Measurements from ENCODE around the gene PDCD10. TPM values are rescaled to one million over a fixed set of nuclear protein-coding genes. Genes with fewer than 3 reads are reported as not detected.

PDCD10 gene
- total RNA-seq, 4 donors from 2014 or later: 39.6 to 63.5 (median 48.9) TPM

GRCh38 chr3:167657684-167658225, 76.9 kb downstream of the PDCD10 start:
- intact Hi-C loops (cut with DNase I; ENCODE audit: low total_unique reads): no loop called here
- no peak overlapping the region for H3K4me3 ChIP-seq (ENCODE audit: low read depth, poor library complexity, severe bottlenecking)
- no peak for DNase-seq (ENCODE audit: low spot score in 2 of 2)
- TF ChIP-seq POLR2A (IDR thresholded peaks at IDR 0.05): no peak
- TF ChIP-seq CTCF (IDR thresholded peaks at IDR 0.05): no peak
- WGBS, 2 donors: 67 to 77% methylated on average over 3 of the region's 3 CpGs

GRCh38 chr3:167656821-167657220, 77.9 kb downstream of the PDCD10 start:
- WGBS, 2 donors: 68 to 69% methylated on average over 1 of the region's 1 CpG
- intact Hi-C loops (cut with DNase I; ENCODE audit: low total_unique reads): no loop called here
- no peak for DNase-seq (ENCODE audit: low spot score in 2 of 2)
- TF ChIP-seq POLR2A (IDR thresholded peaks at IDR 0.05) (no peak), CTCF (IDR thresholded peaks at IDR 0.05) (no peak)
- no peak overlapping the region for H3K4me3 ChIP-seq (ENCODE audit: low read depth, poor library complexity, severe bottlenecking)

GRCh38 chr3:167653760-167654159, 80.9 kb downstream of the PDCD10 start, which contains the start of gene WDR49:
WDR49 (minus strand) TSS chr3:167653942; CDS start chr3:167653425, 517 bp downstream.
- 53 to 58% methylated on average over 1 of the region's 1 CpG for WGBS, 2 donors
- intact Hi-C loops (cut with DNase I; ENCODE audit: low total_unique reads): no loop called here
- no peak for TF ChIP-seq POLR2A (IDR thresholded peaks at IDR 0.05)
- no peak for TF ChIP-seq CTCF (IDR thresholded peaks at IDR 0.05)
- no peak for DNase-seq (ENCODE audit: low spot score in 2 of 2)
- no peak within 1 kb of the TSS for H3K4me3 ChIP-seq (ENCODE audit: low read depth, poor library complexity, severe bottlenecking)

- no peak for TF ChIP-seq POLR2A (IDR thresholded peaks at IDR 0.05)
- no peak for TF ChIP-seq CTCF (IDR thresholded peaks at IDR 0.05)
- intact Hi-C loops (cut with DNase I; ENCODE audit: low total_unique reads): no loop called here
- DNase-seq (ENCODE audit: low spot score in 2 of 2): no peak
- H3K4me3 ChIP-seq (ENCODE audit: low read depth, poor library complexity, severe bottlenecking): no peak overlapping the region
- WGBS, 2 donors: 69 to 71% methylated on average over 1 of the region's 1 CpG
Measured at GRCh38 chr3:167653155-167653554, 81.5 kb downstream of the PDCD10 start.

- intact Hi-C loops (cut with DNase I; ENCODE audit: low total_unique reads): no loop called here
- DNase-seq (ENCODE audit: low spot score in 2 of 2): no peak
- H3K4me3 ChIP-seq (ENCODE audit: low read depth, poor library complexity, severe bottlenecking): no peak overlapping the region
- WGBS, 2 donors: 86 to 90% methylated on average over 1 of the region's 1 CpG
- TF ChIP-seq POLR2A (IDR thresholded peaks at IDR 0.05) (no peak), CTCF (IDR thresholded peaks at IDR 0.05) (no peak)
Measured at GRCh38 chr3:167651826-167652225, 82.9 kb downstream of the PDCD10 start.

- no peak for DNase-seq (ENCODE audit: low spot score in 2 of 2)
- no peak for TF ChIP-seq CTCF (IDR thresholded peaks at IDR 0.05)
- TF ChIP-seq POLR2A (IDR thresholded peaks at IDR 0.05): no peak
- 65 to 67% methylated on average over 2 of the region's 2 CpGs for WGBS, 2 donors
- no peak overlapping the region for H3K4me3 ChIP-seq (ENCODE audit: low read depth, poor library complexity, severe bottlenecking)
- intact Hi-C loops (cut with DNase I; ENCODE audit: low total_unique reads): no loop called here
Measured at GRCh38 chr3:167650459-167650858, 84.2 kb downstream of the PDCD10 start.

Data from lower leg skin (tissue), 4 donors.